Pulmonary artery endothelial cell (primary cell): ENCODE data around the gene JAG1. TPM values are rescaled to one million over a fixed set of nuclear protein-coding genes. Genes with fewer than 3 reads are reported as not detected.
"Not testable (repeated sequence)": the region's sequence is repeated elsewhere in the genome, so short reads cannot be mapped to it uniquely, and the experiment has no call there.

Experiments
- DNase-seq: peaks from one replicate; pipeline ENCODE4 v3.0.0-alpha.2; 2011; ENCODE audit warnings: low read depth, low spot score
- total RNA-seq: library from RNA; depleted of rRNA; stranded (reverse); fragments of >200 nt; gene quantifications from 2 replicates; pipeline ENCODE4 v1.2.3, GENCODE V29; 2014

JAG1 gene
- total RNA-seq, 1 donor from 2014 or later: 81.8 TPM

DNA sequence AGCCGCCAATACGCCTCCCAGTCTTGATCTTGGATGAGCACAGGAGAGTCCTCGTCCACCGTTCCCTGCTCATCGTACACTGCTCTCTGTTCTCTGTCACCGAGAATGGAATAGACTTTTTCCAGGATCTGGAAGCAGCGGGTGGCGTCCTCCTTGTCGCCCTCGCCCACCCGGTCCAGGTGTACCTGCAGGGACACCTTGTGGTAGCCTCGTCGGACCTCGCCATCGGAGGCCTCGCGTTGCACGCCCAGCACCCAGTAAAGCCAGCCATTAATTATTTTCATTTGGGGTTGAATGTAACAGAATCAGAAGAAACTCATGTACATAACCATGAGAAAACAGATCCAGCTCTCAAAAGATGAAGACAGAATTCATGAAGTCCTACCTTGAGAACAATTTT, 59.9 kb downstream of the JAG1 start:
- no peak for DNase-seq

DNA sequence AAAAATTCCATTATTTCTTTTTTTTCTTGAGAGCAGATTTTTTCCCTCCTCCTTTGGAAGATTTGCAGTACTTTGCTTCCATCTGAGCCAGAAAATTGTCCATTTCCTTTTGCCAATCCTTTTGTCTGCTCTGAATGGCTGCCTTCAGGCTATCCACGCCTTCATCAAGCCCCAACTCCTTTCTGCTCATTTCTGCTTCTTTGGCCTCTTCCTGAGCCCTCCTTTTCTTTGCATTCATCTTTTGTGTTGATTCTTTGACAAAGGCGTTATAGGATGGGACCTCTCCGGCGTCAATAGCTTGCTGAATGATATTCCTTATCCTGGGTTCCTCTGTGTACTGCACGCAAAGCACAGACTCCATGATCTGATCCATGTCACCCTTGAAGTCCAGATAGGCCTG, 60.4 kb downstream of the JAG1 start:
- DNase-seq: not testable (repeated sequence)

DNA sequence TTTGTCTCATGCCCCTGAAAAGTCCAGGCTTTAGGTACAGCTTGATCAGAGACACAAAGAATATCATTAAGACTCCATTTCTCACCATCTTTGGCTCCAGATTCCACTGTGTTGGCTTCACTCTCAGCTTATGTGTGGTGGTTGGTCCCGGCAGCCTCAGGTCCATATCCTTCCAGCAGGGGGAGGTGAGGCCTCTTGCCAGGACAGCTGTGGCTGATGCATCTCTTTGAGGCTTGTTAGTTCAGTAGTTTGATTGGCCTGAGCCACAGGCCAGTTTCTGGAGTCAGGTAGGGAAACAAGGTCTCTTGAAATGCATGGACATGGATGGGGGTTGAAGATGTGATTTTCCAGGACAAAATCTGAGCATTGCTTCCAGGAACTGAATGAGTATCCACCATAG, 62.4 kb downstream of the JAG1 start:
- no peak for DNase-seq

DNA sequence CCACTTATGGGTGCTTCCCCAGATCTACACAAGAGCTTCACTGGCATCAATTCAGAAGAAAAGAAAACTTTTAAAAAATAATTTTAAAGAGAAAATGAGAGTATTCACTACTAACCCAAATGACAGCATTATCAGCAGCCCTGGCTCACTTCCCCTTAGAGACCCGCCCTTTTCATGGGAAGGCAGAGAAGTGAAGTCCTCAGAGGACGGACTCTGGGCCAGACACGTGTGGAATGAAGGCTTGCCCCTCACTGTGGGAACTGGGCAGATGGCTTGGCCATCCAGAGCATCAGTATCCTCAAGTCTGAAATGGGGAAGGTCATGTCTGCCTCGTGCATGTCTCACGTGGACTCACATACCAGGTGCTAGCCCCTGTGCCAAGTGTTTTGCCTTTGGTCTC, 63.5 kb downstream of the JAG1 start:
- no peak for DNase-seq

DNA sequence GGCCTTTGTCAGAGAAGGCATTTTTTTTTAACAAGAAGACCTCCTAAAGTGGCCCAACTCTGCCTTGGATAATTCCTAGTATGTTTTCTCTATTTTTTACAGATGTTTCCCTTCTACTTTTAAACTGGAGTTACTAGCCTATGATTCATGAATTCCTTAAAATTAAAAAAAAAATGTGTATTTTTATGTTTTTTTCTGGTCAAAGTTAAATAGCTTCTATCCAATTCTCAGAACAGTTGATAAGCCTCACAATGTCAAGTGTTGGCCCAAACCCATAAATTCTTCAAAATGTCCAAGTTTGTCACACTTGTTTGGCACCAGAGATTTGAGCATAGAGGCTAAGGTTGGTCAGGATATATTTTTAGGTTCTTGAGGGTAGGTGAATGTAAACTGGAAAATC, 64.0 kb downstream of the JAG1 start:
- no peak for DNase-seq

DNA sequence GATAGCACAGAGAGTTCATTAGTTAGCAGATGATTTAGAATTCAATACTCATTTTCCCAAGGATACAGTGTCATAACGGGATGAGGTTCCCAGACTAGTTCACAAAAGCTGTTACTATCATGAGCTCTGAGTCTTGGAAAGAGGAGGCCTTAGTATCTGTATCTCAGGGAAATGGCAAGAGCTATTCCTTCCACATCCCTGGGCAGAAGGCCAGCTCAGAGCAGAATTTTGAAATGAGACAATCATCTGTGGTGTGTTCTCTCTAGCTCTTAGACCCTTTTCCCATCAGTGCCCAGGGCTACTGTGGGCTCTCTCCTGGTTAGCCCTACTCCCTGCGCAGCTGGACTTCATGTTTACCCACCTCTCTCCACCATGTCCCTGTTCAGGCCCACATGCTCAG, 64.5 kb downstream of the JAG1 start:
- DNase-seq: no peak

DNA sequence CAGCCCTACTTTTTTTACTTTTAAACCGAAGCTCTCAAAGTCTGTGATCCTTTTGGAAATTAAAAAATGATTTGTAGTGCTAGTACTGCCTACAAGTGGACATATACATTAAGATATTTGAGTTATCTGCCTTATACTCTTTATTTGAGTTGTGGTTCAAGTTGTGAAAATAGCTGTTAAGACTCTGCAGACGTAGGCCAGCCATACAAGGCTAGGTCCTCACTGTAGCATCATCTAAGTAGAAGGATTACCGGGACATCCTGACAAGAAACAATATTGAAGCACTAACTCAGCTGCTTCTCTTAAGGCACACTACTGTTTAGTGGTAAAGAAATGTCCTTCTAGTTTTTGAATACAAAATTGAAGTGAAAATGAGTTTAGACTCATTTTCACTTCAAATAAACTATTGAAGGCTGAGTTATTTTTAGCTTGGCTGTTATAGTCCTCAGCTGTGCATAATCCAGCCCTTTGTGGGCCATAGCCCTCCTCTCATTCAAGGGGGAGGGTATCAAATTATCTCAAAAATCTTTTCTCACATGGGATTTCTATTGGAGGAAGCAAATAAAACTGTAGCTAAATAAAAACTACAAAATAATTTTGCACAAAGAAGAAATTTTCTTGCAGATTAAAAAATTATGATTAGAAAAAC, 68.1 kb downstream of the JAG1 start:
- DNase-seq: no peak

DNA sequence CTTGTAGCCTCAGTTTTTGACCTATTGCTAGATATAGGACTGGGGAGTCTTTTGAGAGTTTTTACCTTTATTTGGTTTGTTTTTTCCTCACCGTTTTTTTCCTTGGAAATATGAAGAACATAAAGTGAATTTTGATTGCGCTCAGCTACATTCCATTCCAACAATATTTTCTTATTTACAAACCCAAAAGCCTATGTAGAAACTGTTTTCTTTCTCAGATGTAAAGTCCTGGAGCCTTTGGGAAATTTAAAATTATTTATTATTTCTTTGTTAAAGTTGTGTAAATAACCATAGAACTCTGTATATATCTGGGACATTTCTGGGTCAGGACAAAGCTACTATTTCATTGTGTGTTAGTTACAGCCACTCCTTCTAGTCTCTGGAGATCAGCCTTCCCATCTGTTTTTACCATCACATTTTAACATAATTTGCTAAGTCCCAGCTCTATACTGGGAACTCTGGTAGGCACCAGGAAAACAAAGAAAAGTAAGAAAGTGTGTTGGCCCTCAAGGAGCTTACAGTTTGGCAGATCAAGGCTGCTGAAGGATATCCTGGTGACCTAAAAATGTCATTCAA, 68.8 kb downstream of the JAG1 start:
- DNase-seq: no peak

DNA sequence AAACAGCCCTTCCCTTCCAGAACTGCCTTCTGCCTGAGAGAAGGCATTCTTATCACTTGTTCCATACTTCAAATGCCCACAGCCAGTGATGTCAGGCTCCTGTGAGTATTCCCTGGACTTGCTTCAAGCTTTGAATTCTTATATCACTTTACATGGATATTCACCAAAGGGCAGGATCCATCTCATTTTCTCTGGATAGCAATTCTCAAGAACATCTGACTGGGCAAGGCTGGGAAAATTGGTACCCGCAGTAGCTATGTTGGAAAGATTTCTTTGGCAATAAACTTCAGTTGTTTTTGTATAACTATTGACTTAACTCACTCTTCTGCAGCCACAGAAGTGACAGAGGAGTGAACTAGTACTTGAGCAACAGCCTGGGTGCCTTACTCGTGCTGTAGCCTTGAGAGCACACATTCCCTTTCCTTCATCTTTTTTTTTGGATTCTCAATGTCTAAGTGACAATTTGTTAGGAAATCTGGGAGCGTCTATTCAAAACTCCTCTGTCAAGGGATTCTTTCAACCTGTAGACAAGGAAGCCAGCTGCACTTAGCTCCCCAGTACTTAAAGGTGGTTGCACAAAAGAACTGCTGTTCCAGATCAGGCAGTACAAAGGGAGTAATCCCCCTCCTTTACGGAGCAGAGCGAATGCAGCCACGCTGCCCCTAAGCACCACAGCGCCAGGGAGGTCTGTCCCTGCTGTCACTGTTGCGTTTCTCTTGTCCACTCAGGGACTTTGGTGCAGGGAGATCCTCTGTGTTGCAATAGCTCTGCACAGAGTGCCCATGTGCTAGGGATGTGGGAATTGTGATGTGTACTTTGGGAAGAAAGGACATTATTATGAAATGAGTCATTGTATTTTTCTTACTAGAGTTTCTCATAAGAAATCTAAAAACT, 69.6 kb downstream of the JAG1 start:
- peak; percentile 51 for DNase-seq

DNA sequence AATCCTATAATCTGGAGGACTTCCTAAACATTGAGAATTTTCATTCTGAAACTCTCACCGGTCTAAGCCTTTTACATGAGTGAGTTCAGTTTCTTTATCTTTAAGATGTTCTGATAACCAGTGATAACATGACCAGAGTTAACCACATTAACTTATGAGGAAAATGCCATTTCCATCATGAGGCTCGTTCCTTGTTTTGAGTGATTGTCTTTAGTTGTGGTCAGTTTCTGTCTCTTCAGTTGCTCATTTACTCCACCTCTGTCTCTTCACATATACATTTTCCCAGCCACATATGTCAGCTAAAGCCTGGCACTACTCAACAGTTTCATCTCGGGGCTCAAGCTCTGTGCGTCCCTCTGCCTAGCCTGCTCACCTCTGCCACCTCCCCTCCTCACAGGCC, 70.4 kb downstream of the JAG1 start:
- DNase-seq: no peak

DNA sequence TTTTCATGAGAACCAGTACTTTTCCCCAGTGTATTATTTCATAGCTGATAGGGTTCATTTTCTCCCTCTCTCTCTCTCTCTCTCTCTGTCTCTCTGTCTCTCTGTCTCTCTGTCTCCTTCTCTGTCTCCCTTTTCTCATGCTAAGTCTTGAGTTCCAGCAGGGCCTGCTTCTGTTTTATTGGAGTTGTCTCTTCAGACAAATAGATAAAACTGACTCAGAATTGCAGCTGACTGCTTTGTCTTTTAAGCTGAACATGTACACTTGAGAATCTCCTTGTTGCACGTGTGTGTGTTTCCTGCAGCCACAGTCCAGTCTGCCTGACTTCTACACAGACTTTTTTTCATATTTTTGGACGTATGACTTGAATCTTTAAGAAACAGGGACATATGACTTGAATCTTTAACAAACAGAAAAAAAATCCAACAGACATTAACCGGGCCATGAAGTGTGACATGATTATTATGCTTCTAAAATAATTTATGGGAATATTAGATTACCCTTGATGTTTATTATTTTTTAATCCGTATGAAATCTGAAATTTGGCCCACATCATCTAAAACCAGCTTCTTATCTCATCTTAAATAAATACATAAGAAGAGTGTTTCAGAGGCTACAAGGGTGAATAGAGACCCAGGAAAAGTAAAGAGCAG, 71.5 kb downstream of the JAG1 start:
- no peak for DNase-seq

DNA sequence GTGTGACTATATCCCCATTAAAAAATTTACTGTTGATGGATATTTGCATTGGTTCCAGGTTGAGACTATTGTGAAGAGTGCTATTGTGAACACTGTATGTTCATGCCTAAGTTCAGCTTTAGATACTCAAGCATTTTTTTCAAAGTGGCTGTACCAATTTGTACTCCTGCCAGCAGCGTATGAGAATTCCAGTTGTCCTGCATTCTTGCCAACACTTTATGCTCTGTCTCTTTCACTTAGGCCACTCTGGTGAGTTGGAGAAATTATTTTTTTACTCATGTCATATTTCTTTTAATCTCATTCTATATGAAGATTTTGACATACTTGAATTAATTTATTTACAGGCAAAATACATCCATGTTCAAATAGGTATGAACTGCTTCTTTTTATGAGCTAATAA, 76.2 kb downstream of the JAG1 start:
- no peak for DNase-seq

DNA sequence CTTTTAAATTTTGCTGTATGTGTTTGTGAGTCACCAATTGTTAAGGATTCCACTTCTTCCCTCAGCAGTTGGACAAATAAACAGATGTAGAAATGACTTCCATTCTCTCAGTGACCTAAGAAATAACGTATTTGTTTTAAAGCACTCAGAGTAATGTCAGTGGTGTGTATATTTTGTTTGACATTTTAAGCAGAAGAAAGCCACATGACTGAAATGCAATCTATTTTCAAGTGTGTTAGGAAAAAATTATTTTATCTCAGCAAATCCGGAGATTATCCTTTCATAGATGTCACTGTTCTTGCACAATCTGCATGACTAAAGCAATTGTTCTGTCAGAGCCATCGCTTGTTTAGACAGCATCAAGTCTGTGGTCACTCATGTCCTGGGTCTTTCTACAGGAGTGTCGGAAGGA, 77.1 kb downstream of the JAG1 start:
- DNase-seq: no peak

DNA sequence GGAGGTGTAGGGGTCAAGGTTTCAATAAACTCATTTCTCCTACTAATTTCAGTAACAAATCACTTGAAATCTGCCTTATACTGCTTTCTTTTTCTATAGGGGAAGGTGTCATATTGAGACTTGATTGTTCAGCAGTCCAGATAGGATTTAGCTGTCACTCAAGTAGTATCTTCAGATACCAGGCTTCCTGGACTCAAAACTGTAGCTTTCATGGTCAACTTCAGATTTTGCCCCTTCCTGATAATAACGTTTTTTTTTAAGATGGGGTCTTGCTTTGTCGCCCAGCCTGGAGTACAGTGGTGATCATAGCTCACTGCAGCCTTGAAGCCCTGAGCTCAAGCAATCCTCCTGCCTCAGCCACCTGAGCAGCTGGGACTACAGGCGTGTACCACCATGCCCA, 77.8 kb downstream of the JAG1 start:
- no peak for DNase-seq

DNA sequence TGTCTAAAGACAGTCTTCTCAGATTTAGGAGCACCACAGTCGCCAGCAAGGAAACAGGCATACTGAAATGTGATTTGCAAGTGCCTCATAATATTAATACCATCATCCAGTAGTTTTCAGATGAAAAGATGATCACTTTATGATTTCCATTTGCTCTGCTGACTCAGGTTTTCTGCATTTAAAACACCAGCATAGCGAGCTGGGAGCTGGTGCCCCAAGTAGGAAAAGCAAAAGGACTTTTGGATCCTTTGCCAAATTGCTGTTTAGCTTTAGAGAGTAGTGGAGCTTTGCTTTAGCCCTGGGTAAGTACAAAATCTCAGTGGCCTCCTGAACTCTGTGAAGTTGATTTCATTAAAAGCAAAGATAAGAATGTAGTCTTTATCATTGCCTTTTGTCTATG, 78.5 kb downstream of the JAG1 start:
- no peak for DNase-seq

DNA sequence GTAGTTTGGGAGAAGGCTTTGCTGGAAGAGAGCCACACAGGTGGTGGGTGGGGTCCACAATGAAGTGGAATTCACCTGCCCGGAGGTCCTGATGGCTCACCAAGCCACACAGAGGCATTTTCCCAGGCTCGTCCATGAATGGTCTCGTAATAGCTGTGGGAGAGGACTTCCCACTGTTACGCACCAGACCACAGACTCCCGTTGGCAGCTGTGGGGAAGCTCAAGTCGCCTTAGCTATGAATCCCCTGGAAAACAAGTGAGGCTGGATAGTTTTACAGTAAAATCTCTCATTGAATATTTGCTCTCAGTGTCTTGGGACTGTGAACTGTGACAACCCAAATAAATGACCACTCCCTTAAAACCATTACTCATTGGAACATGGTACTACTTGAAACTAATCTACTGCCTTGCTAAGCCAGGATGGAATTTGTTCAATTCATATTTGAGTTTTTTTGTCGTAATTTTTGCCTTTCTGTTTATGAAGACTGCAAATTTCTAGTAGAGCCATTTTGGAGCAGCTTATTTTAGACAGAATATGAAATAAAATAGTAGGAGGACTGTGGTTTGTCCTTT, 79.4 kb downstream of the JAG1 start:
- no peak for DNase-seq

DNA sequence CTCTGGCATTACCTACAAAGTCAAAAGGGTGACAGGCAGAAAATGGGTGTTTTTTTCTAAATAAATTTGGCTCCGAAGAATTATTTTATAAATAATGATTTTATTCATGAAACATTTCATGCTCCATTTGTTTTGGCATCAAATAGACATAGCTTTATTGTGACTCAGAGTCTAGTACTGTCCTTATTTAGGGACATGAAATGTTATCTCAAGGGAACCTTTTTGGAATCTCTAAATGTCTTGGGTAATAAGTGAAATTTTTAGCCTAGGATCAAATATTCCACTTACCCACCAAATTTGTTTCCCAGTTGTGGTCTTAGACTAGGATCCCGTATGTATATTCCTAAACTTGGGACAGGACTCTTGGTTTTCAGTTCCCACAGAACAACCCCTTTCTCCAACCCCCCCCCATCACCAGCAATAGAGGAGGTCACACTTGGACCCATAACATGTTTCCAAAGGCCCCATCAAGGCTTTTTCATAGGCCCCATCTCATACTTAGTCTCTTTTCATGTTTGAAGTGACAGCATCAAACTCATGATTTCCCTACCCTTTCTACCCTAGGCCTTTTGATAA, 81.8 kb downstream of the JAG1 start:
- DNase-seq: no peak

DNA sequence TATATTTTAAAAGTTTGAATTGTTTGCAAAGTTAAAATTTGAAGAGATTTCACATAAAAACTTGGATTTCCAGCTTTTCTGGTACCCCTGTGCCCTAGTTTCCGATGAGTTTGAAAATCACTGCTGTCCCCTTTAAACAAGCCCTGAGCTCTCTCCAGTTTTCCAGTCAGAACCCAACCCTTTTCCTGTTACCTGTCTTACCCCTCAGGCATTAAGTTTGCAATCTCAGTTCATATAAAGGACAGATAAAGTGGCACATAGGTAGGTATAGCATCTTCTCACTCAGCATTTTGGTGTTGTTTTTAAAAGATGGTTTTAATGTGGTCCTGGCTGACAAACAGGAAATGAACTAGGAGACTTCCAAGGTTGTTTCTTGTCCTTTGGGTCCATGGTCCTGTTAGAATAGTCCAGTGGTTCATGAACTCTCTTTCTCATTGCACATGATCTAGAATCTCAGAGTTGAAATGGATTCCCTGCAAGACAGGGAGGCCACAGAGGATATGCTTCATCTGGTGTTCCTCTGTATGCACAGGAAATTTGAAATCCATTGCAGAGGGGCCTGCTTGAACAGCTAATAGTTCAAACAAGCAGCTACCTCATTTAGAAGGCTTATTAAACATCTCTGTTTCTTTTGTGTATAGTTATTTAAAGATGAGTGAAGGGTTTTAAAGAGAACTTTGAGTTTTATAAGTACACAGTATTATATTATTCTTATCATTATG, 82.7 kb downstream of the JAG1 start:
- no peak for DNase-seq

DNA sequence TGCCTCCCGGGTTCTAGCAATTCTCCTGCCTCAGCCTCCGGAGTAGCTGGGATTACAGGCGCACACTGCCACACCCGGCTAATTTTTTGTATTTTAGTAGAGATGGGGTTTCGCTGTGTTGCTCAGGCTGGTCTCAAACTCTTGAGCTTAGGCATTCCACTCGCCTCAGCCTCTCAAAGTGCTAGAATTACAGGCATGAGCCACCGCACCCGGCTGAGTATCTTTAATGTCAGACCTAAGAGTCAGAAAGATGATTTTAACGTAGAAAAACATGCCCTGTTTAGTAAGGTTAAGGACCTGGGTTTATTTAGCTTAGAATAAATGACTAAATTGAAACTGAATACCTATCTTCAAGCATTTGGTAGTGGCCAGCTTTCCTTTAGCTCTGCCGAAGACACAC, 83.4 kb downstream of the JAG1 start:
- DNase-seq: not testable (repeated sequence)
